Cerebellar cortex (tissue), 1 donor: ENCODE measurements around the gene TFAP2D.

Experiments
- DNase-seq: peaks from one replicate; pipeline ENCODE4 v3.0.0-alpha.2; 2015; ENCODE audit warnings: low spot score

Gene TFAP2D

DNA sequence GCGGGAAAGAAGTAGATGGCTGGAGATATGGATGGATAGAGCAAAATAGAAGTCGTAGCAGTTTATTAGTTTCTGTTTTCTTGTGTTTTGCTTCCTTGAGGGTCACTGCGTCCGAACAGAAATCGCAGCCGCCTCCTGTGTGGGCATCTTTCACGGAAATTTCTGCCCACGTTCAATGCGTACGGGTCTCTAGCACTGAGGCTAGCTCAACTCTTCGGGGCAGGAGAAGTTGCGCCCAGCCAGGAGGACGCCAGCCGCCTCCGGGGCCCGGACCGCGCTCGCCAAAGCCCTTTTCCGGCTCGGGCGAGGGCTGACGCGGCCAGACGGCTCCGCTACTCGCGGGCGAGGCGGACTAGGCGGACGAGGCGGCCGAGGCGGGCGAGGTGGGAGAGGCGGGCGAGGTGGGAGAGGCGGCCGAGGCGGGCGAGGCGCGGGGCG is 106.2 kb downstream of the TFAP2D start:
- no peak for DNase-seq

GRCh38 chr6:50819904-50820868 is 106.9 kb downstream of the TFAP2D start:
- no peak for DNase-seq

DNA sequence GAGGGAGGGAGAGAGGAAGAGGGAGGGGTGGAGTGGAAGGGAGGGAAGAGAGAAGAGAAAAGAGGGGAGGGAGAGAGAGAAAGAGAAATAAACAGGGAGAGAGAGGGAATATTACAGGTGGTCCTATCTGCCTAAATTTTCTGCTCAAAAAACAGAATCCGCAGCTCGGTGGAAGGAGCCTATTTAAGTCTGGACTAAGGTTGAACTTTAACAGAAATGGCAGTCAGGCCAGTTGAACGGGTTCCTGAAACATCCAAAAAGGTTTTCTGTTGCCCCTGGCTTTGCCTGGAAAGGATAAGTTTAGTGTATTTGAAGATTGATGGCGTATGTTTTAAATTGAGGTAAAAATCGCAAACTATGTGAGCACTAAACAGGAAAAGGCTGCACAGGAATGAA is 107.5 kb downstream of the TFAP2D start:
- DNase-seq, result no peak

DNA sequence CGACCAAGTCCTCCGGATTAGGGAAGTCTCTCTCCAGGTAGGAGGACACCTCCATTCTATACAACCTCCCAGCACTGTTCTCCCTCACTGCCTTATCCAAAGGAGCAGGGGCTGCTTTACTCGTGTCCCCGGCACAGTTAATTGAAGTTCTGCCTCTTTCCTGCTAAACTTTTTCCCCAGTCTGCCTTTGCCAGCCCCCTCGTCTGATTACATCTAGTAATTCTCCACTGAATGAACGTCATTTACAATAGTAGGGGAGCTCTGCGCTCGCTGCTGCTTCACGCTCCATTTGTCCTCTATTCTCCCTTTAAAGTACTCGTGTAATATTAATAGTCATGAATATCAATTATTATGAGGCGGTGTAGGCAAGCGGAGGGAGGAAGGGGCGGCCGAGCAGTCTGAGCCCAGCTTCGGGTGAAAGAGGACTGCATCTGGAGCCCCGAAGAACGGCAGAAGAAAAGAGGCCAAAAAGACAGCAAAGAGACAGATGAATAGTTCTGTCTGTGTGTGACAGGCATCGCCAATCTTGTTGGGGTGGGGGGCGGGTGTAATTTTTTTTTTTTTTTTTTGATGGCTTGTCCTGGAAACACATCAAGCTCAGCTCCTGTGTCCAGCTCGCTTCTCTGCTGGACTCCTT is 108.2 kb downstream of the TFAP2D start:
- DNase-seq, result no peak

GRCh38 chr6:50822078-50822476 is 108.8 kb downstream of the TFAP2D start:
- DNase-seq, result no peak
